GM23338 (cell line): ENCODE data around the gene AIF1L. TPM values are rescaled to one million over a fixed set of nuclear protein-coding genes. Genes with fewer than 3 reads are reported as not detected.

Source experiments
- ETS1 ChIP-seq: IDR thresholded peaks from 2 replicates; pipeline ENCODE4 v1.6.1; 2016; ENCODE audit warnings: antibody characterized with exemption
- EZH2 ChIP-seq: fragments of 200-600 bp; sonication (generic); IDR thresholded peaks from one replicate; pipeline ENCODE4 v1.8.0; 2017; ENCODE audit warnings: antibody characterized with exemption, mild to moderate bottlenecking, low read depth; ENCODE audit not compliant: unreplicated experiment
- JUNB ChIP-seq: IDR thresholded peaks from one replicate; pipeline ENCODE4 v1.6.1; 2016; ENCODE audit warnings: antibody characterized with exemption; ENCODE audit not compliant: unreplicated experiment
- NANOG ChIP-seq: IDR thresholded peaks from 2 replicates; pipeline ENCODE4 v1.6.1; 2016; ENCODE audit warnings: antibody characterized with exemption, borderline replicate concordance
- STAT1 ChIP-seq: IDR thresholded peaks from one replicate; pipeline ENCODE4 v1.6.1; 2016; ENCODE audit warnings: antibody characterized with exemption; ENCODE audit not compliant: unreplicated experiment
- ZNF114 ChIP-seq: fragments of 250-450 bp; sonication (Bioruptor Pico); IDR thresholded peaks from 2 replicates; pipeline ENCODE4 v1.5.0; 2020; ENCODE audit warnings: mild to moderate bottlenecking, moderate library complexity
- ZNF331 ChIP-seq: fragments of 250-450 bp; sonication (Bioruptor Pico); IDR thresholded peaks from 2 replicates; pipeline ENCODE4 v1.5.0; 2020; ENCODE audit warnings: low read depth, mild to moderate bottlenecking, moderate library complexity
- ZNF462 ChIP-seq: fragments of 250-450 bp; sonication (Bioruptor Pico); IDR thresholded peaks from 2 replicates; pipeline ENCODE4 v1.5.0; 2020; ENCODE audit warnings: mild to moderate bottlenecking, moderate library complexity
- polyA plus RNA-seq: library from polyadenylated mRNA; unstranded; fragments of >200 nt; fragmentation: Nextera tagmentation; extraction: Ambion mirVana; gene quantifications from 2 replicates; pipeline ENCODE4 v1.2.1, GENCODE V29; 2016
- total RNA-seq: library from RNA; depleted of rRNA; stranded (reverse); fragments of >200 nt; shearing (Covaris generic); gene quantifications from 2 replicates; pipeline ENCODE4 v1.2.3, GENCODE V29; 2014
- TF ChIP-seq, protein P1 (sequence below): IDR thresholded peaks from one replicate; pipeline ENCODE4 v1.6.1; 2018; ENCODE audit warnings: antibody characterized with exemption; ENCODE audit not compliant: unreplicated experiment
- TF ChIP-seq, protein P2 (sequence below), 2 experiments: fragments of 200-600 bp in 1 of 2; sonication (generic) in 1 of 2; conservative IDR thresholded peaks; 2 replicates each; pipeline versions ENCODE4 v1.5.1 to v1.6.1; 2016 to 2017; ENCODE audit warnings: antibody characterized with exemption in 2 of 2, low read depth in 2 of 2, mild to moderate bottlenecking in 2 of 2, moderate library complexity in 1 of 2

Gene AIF1L
- total and polyA plus RNA-seq, 2 experiments from 2014 or later, result 76.4 to 87.8 TPM

- TF ChIP-seq ZNF462 (CRISPR knock-in tag) (no peak), NANOG (no peak), JUNB (no peak), STAT1 (no peak), ETS1 (no peak), EZH2 (no peak), ZNF331 (CRISPR knock-in tag) (no peak), ZNF114 (CRISPR knock-in tag) (no peak)
- TF ChIP-seq, protein P1, sequence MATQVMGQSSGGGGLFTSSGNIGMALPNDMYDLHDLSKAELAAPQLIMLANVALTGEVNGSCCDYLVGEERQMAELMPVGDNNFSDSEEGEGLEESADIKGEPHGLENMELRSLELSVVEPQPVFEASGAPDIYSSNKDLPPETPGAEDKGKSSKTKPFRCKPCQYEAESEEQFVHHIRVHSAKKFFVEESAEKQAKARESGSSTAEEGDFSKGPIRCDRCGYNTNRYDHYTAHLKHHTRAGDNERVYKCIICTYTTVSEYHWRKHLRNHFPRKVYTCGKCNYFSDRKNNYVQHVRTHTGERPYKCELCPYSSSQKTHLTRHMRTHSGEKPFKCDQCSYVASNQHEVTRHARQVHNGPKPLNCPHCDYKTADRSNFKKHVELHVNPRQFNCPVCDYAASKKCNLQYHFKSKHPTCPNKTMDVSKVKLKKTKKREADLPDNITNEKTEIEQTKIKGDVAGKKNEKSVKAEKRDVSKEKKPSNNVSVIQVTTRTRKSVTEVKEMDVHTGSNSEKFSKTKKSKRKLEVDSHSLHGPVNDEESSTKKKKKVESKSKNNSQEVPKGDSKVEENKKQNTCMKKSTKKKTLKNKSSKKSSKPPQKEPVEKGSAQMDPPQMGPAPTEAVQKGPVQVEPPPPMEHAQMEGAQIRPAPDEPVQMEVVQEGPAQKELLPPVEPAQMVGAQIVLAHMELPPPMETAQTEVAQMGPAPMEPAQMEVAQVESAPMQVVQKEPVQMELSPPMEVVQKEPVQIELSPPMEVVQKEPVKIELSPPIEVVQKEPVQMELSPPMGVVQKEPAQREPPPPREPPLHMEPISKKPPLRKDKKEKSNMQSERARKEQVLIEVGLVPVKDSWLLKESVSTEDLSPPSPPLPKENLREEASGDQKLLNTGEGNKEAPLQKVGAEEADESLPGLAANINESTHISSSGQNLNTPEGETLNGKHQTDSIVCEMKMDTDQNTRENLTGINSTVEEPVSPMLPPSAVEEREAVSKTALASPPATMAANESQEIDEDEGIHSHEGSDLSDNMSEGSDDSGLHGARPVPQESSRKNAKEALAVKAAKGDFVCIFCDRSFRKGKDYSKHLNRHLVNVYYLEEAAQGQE, result no peak
- TF ChIP-seq, protein P2, sequence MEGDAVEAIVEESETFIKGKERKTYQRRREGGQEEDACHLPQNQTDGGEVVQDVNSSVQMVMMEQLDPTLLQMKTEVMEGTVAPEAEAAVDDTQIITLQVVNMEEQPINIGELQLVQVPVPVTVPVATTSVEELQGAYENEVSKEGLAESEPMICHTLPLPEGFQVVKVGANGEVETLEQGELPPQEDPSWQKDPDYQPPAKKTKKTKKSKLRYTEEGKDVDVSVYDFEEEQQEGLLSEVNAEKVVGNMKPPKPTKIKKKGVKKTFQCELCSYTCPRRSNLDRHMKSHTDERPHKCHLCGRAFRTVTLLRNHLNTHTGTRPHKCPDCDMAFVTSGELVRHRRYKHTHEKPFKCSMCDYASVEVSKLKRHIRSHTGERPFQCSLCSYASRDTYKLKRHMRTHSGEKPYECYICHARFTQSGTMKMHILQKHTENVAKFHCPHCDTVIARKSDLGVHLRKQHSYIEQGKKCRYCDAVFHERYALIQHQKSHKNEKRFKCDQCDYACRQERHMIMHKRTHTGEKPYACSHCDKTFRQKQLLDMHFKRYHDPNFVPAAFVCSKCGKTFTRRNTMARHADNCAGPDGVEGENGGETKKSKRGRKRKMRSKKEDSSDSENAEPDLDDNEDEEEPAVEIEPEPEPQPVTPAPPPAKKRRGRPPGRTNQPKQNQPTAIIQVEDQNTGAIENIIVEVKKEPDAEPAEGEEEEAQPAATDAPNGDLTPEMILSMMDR (conservative IDR thresholded peaks at IDR 0.05; ENCODE audit: low read depth in 2 of 2), result no peak
These were observed 4.1 kb downstream of the AIF1L start (continued) for GRCh38 chr9:131100445-131100844.
